Small intestine (tissue), 7 donors: ENCODE results near the gene AMBRA1. TPM values are rescaled to one million over a fixed set of nuclear protein-coding genes. Genes with fewer than 3 reads are reported as not detected.
A peak's percentile ranks its signal among the peaks of the same experiment; 100 is the strongest.

ENCODE experiments used
- DNase-seq, 2 donors: peaks; one replicate each; pipeline versions ENCODE4 v3.0.0 to v3.0.0-alpha.2; 2013
- FAIRE-seq: peaks from 2 replicates; lab custom pipeline; 2012; peaks lifted over from hg19 to GRCh38; lab: Jason Lieb, UNC
- H3K27ac ChIP-seq, 3 donors: one replicate each; pipeline ENCODE4 v1.5.1; 2013; ENCODE audit warnings: low read length in 2 of 3, mild to moderate bottlenecking in 2 of 3, control low read depth in 1 of 3, inconsistent platforms in 1 of 3, low read depth in 1 of 3, moderate library complexity in 1 of 3
- H3K27me3 ChIP-seq, 3 donors: one replicate each; pipeline ENCODE4 v1.6.1; 2013; ENCODE audit warnings: low read length in 3 of 3, inconsistent platforms in 1 of 3; ENCODE audit not compliant: control insufficient read depth in 3 of 3, insufficient read depth in 3 of 3
- H3K36me3 ChIP-seq, 3 donors: one replicate each; pipeline ENCODE4 v1.6.1; 2013; ENCODE audit warnings: low read length in 3 of 3, inconsistent platforms in 1 of 3, low read depth in 1 of 3, mild to moderate bottlenecking in 1 of 3, moderate library complexity in 1 of 3; ENCODE audit not compliant: control insufficient read depth in 3 of 3, insufficient read depth in 2 of 3
- H3K4me1 ChIP-seq, 3 donors: one replicate each; pipeline ENCODE4 v1.6.1; 2013; ENCODE audit warnings: low read length in 2 of 3, inconsistent platforms in 1 of 3, low read depth in 1 of 3, mild to moderate bottlenecking in 1 of 3, moderate library complexity in 1 of 3; ENCODE audit not compliant: control insufficient read depth in 3 of 3, insufficient read depth in 2 of 3
- H3K4me3 ChIP-seq, 3 donors: one replicate each; pipeline ENCODE4 v1.5.1; 2013; ENCODE audit warnings: low read length in 3 of 3, control low read depth in 1 of 3, inconsistent platforms in 1 of 3, low read depth in 1 of 3, mild to moderate bottlenecking in 1 of 3, moderate library complexity in 1 of 3
- H3K9me3 ChIP-seq, 2 donors: one replicate each; pipeline ENCODE4 v1.6.1; 2013; ENCODE audit warnings: low read depth in 1 of 2, low read length in 1 of 2; ENCODE audit not compliant: control insufficient read depth in 2 of 2, insufficient read depth in 1 of 2
- WGBS, 3 donors: extraction: QIAGEN DNeasy Blood & Tissue Kit; methylation state at CpG; one replicate each; pipeline ENCODE4 v1.1.7; 2013; 5-methylcytosine and 5-hydroxymethylcytosine counted together
- polyA plus RNA-seq, 4 donors: library from polyadenylated mRNA; stranded (reverse) in 3 of 4; unstranded in 1 of 4; fragments of 200-250 nt in 3 of 4; fragments of 120-200 nt in 1 of 4; gene quantifications; one replicate each; pipeline versions ENCODE4 v1.2.1 to v1.2.3, GENCODE V29; 2013
- donor health status: healthy with polysubstance abuse.
- donor health status: control.
- donor health status: control.
- donor health status: Bipolar disorder and iron deficiency.
- donor health status: healthy.

The AMBRA1 gene
- polyA plus RNA-seq, 4 donors, result 7.8 to 22.2 (median 12.6) TPM

GRCh38 chr11:46445192-46445919, 148.5 kb downstream of the AMBRA1 start:
- Histone ChIP-seq H3K36me3 (peaks cover 0 to 11% (median 5%) of the 10 kb centered on the region in 3 donors), H3K27ac (no peak overlapping the region), H3K4me1 (peaks cover 0 to 2% (median 0%) of the 10 kb centered on the region in 3 donors), H3K4me3 (no peak overlapping the region), H3K27me3 (no peaks in the 10 kb centered on the region), H3K9me3 (no peaks in the 10 kb centered on the region)
- WGBS, 3 donors, result 76 to 86% (median 86%) methylated on average over 4 of the region's 4 CpGs
- FAIRE-seq (no peak), DNase-seq (no peak)

- H3K27me3 ChIP-seq, result no peaks in the 10 kb centered on the region
- no peak overlapping the region for H3K27ac ChIP-seq
- H3K36me3 ChIP-seq, result peaks cover 0 to 11% (median 5%) of the 10 kb centered on the region in 3 donors
- DNase-seq (no peak), FAIRE-seq (no peak)
- H3K9me3 ChIP-seq, result no peaks in the 10 kb centered on the region
- H3K4me3 ChIP-seq, result no peak overlapping the region
- peaks cover 0 to 2% (median 0%) of the 10 kb centered on the region in 3 donors for H3K4me1 ChIP-seq
Observed at GRCh38 chr11:46444305-46444704, 149.5 kb downstream of the AMBRA1 start.

- DNase-seq (peak; percentile 54 to 84), FAIRE-seq (no peak)
- H3K4me3 ChIP-seq, result no peak overlapping the region
- H3K36me3 ChIP-seq, result peaks cover 0 to 34% (median 9%) of the 10 kb centered on the region in 3 donors
- WGBS, 3 donors, result 9 to 42% (median 30%) methylated on average over 4 of the region's 4 CpGs
- H3K9me3 ChIP-seq, result no peaks in the 10 kb centered on the region
- no peak overlapping the region for H3K27ac ChIP-seq
- H3K4me1 ChIP-seq, result peaks cover 0 to 15% (median 0%) of the 10 kb centered on the region in 3 donors
- H3K27me3 ChIP-seq, result no peaks in the 10 kb centered on the region
Observed at GRCh38 chr11:46438211-46438610, 155.6 kb downstream of the AMBRA1 start.

GRCh38 chr11:46437122-46437689, 156.6 kb downstream of the AMBRA1 start:
- H3K4me1 ChIP-seq, result peaks cover 0 to 15% (median 0%) of the 10 kb centered on the region in 3 donors

GRCh38 chr11:46436113-46436512, 157.7 kb downstream of the AMBRA1 start:
- Histone ChIP-seq H3K4me1 (peaks cover 0 to 15% (median 0%) of the 10 kb centered on the region in 3 donors), H3K36me3 (peaks cover 0 to 31% (median 15%) of the 10 kb centered on the region in 3 donors), H3K27me3 (no peaks in the 10 kb centered on the region), H3K27ac (no peak overlapping the region), H3K9me3 (no peaks in the 10 kb centered on the region), H3K4me3 (no peak overlapping the region)
- FAIRE-seq (no peak), DNase-seq (no peak)
- 81 to 85% (median 82%) methylated on average over 3 of the region's 3 CpGs for whole genome bisulfite sequencing, 3 donors

More at GRCh38 chr11:46437122-46437689, 156.6 kb downstream of the AMBRA1 start:
- FAIRE-seq, result no peak
- Histone ChIP-seq H3K4me3 (no peak overlapping the region), H3K9me3 (no peaks in the 10 kb centered on the region), H3K36me3 (peaks cover 0 to 34% (median 16%) of the 10 kb centered on the region in 3 donors), H3K27me3 (no peaks in the 10 kb centered on the region), H3K27ac (no peak overlapping the region)
- 75 to 90% (median 82%) methylated on average over 6 of the region's 6 CpGs for WGBS, 3 donors
- DNase-seq, result no peak

GRCh38 chr11:46435679-46436078, 158.1 kb downstream of the AMBRA1 start:
- peak in 1 of 2 donors; percentile 41 for DNase-seq
- no peak for FAIRE-seq
- WGBS, 3 donors, result 44 to 50% (median 49%) methylated on average over 3 of the region's 3 CpGs
- Histone ChIP-seq H3K27ac (no peak overlapping the region), H3K9me3 (no peaks in the 10 kb centered on the region), H3K4me3 (no peak overlapping the region), H3K36me3 (peaks cover 0 to 34% (median 15%) of the 10 kb centered on the region in 3 donors), H3K4me1 (peaks cover 0 to 15% (median 0%) of the 10 kb centered on the region in 3 donors), H3K27me3 (no peaks in the 10 kb centered on the region)

- H3K9me3 ChIP-seq, result no peaks in the 10 kb centered on the region
- no peak for DNase-seq
- no peak overlapping the region for H3K4me3 ChIP-seq
- peaks cover 1 to 40% (median 21%) of the 10 kb centered on the region in 3 donors for H3K36me3 ChIP-seq
- H3K27ac ChIP-seq, result no peak overlapping the region
- no peaks in the 10 kb centered on the region for H3K27me3 ChIP-seq
- no peak for FAIRE-seq
- H3K4me1 ChIP-seq, result no peaks in the 10 kb centered on the region
Observed at GRCh38 chr11:46431211-46431610, 162.6 kb downstream of the AMBRA1 start.

GRCh38 chr11:46429717-46430116, 164.1 kb downstream of the AMBRA1 start:
- 87 to 95% (median 93%) methylated on average over 3 of the region's 3 CpGs for WGBS, 3 donors
- Histone ChIP-seq H3K27ac (no peak overlapping the region), H3K27me3 (no peaks in the 10 kb centered on the region), H3K36me3 (peaks cover 4 to 40% (median 21%) of the 10 kb centered on the region in 3 donors), H3K4me3 (no peak overlapping the region), H3K4me1 (no peaks in the 10 kb centered on the region), H3K9me3 (no peaks in the 10 kb centered on the region)
- DNase-seq (no peak), FAIRE-seq (no peak)
